Vagina (tissue), 2 donors: ENCODE data around the gene SIGLEC11.
A peak's percentile ranks its signal among the peaks of the same experiment; 100 is the strongest.

Experiments
- POLR2A ChIP-seq, 2 donors: fragments of 450-650 bp; IDR thresholded peaks; one replicate each; pipeline ENCODE4 v1.6.1; 2017; ENCODE audit warnings: antibody characterized with exemption in 2 of 2, mild to moderate bottlenecking in 2 of 2, moderate library complexity in 2 of 2
- POLR2AphosphoS5 ChIP-seq, 2 donors: sonication (generic); formaldehyde crosslinking; IDR thresholded peaks; one replicate each; pipeline ENCODE4 v1.9.0; 2017; ENCODE audit warnings: antibody characterized with exemption in 2 of 2, mild to moderate bottlenecking in 2 of 2, low read depth in 1 of 2; ENCODE audit not compliant: insufficient read depth in 1 of 2
- TF ChIP-seq, protein P1 (sequence below), 3 experiments: fragments of 450-650 bp in 2 of 3; fragments of 200-600 bp in 1 of 3; sonication (generic) in 1 of 3; IDR thresholded peaks; one replicate each; pipeline ENCODE4 v1.5.1; 2017 to 2019; ENCODE audit warnings: antibody characterized with exemption in 3 of 3, mild to moderate bottlenecking in 2 of 3, moderate library complexity in 2 of 3

DNA sequence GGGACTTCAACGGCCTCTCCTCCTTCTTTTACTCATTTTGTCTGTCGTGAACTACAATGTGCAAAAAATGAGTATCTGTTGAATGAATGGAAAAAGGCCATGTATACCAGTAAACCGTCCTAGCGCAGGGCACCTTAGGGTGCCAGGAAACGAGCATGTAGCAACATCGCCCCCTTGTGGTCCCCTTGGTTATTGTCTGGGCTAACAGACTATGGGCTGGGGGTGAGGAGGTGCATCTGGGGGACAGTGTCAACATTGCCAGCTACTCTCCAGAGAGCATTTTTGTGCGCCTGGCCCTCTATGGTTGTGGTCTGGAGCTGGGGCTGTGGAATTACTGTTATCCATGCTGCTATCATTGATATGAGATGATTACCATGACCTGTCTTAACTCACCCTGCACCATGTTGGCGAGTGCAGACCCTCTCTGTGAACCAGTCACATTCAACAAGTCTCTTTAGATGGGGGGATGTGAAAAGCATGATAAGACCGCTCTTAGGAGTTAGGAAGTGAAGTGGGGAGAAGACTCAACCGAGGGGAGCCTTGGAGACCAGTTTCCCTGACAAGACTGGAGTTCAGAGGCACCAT, 22.8 kb upstream of the SIGLEC11 start:
- TF ChIP-seq, protein P1, sequence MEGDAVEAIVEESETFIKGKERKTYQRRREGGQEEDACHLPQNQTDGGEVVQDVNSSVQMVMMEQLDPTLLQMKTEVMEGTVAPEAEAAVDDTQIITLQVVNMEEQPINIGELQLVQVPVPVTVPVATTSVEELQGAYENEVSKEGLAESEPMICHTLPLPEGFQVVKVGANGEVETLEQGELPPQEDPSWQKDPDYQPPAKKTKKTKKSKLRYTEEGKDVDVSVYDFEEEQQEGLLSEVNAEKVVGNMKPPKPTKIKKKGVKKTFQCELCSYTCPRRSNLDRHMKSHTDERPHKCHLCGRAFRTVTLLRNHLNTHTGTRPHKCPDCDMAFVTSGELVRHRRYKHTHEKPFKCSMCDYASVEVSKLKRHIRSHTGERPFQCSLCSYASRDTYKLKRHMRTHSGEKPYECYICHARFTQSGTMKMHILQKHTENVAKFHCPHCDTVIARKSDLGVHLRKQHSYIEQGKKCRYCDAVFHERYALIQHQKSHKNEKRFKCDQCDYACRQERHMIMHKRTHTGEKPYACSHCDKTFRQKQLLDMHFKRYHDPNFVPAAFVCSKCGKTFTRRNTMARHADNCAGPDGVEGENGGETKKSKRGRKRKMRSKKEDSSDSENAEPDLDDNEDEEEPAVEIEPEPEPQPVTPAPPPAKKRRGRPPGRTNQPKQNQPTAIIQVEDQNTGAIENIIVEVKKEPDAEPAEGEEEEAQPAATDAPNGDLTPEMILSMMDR (IDR thresholded peaks at IDR 0.05): peak; percentile 53 to 59 (median 57)
- no peak for TF ChIP-seq POLR2A (IDR thresholded peaks at IDR 0.05)
- TF ChIP-seq POLR2AphosphoS5 (IDR thresholded peaks at IDR 0.05; ENCODE audit: insufficient read depth in 1 of 2, low read depth in 1 of 2): no peak
